ENCODE data around the gene STAG2.

STAG2 gene

GRCh38 chrX:123959281-123960063 lies 2.0 kb upstream of the STAG2 start:
- CTCF ChIA-PET = interaction anchor here (0.6 to 2.9 kb wide), 5 partner anchors 17 to 648 kb away, joined by 3 to 23 read pairs (median 3); no protein-coding TSS in a partner anchor
- peak overlapping the region; percentile 83 for H3K27ac ChIP-seq (ENCODE audit: extremely low read depth, low read depth, low read length)

More at GRCh38 chrX:123959281-123960063, 2.0 kb upstream of the STAG2 start:
- Histone ChIP-seq H3K9me3 (ENCODE audit: control insufficient read depth, insufficient read depth, low read depth, low read length) (no peaks in the 10 kb centered on the region), H3K4me3 (ENCODE audit: low read depth, low read length) (peak overlapping the region; percentile 59), H3K36me3 (ENCODE audit: control insufficient read depth in 2 of 2, insufficient read depth in 1 of 2, low read length in 2 of 2) (no peaks in the 10 kb centered on the region), H3K4me1 (ENCODE audit: control insufficient read depth, insufficient read depth, low read length) (no peaks in the 10 kb centered on the region)
- TF ChIP-seq PRDM10 (tag by site-specific recombination; IDR thresholded peaks at IDR 0.05) = peak; percentile 95
- no peak for TF ChIP-seq ZNF843 (tag by site-specific recombination; IDR thresholded peaks at IDR 0.05)
- peak; percentile 84 for TF ChIP-seq ZNF561 (tag by site-specific recombination; IDR thresholded peaks at IDR 0.05; ENCODE audit: borderline replicate concordance)
- 0 out of 2 replicates have a peak, but pooled peaks have one; percentile 26 for TF ChIP-seq KLF9 (tag by site-specific recombination; IDR thresholded peaks at IDR 0.05; ENCODE audit: low read depth)
- no peak for TF ChIP-seq ELK4 (IDR thresholded peaks at IDR 0.05; ENCODE audit: borderline replicate concordance, low read depth, low read length)
- TF ChIP-seq KLF7 (tag by site-specific recombination; IDR thresholded peaks at IDR 0.05; ENCODE audit: borderline replicate concordance) = no peak
- TF ChIP-seq ZBTB17 (tag by site-specific recombination; IDR thresholded peaks at IDR 0.05) = 0 out of 2 replicates have a peak, but pooled peaks have one; percentile 10
- TF ChIP-seq ZNF398 (tag by site-specific recombination; IDR thresholded peaks at IDR 0.05) = peak; percentile 77
- TF ChIP-seq ZNF768 (tag by site-specific recombination; IDR thresholded peaks at IDR 0.05) = no peak
- peak; percentile 11; the same call in 1 of the 2 replicates for TF ChIP-seq ZBTB11 (tag by site-specific recombination; conservative IDR thresholded peaks at IDR 0.05; ENCODE audit: low read depth)
- peak; percentile 49; the same call in 1 of the 2 replicates for TF ChIP-seq ZBTB48 (tag by site-specific recombination; IDR thresholded peaks at IDR 0.05)
- peak; percentile 75 for TF ChIP-seq ZNF600 (tag by site-specific recombination; IDR thresholded peaks at IDR 0.05)
- no peak for TF ChIP-seq ZNF555 (tag by site-specific recombination; conservative IDR thresholded peaks at IDR 0.05)
- peak; percentile 11; the same call in 1 of the 2 replicates for TF ChIP-seq PATZ1 (tag by site-specific recombination; IDR thresholded peaks at IDR 0.05)
- peak; percentile 35 for TF ChIP-seq ZFHX2 (tag by site-specific recombination; conservative IDR thresholded peaks at IDR 0.05)
- TF ChIP-seq SP2 (tag by site-specific recombination; IDR thresholded peaks at IDR 0.05) = peak; percentile 61
- POLR2A ChIA-PET = interaction anchor here (1.1 kb wide), 1 partner anchor 100 kb away, joined by 3 read pairs; no protein-coding TSS in a partner anchor

All from HEK293 (cell line).